Activated CD8-positive, alpha-beta memory T cell treated with anti-CD3 and anti-CD28 coated beads, Interleukin-2, amount 50 U/mL, for 48 hours (primary cell): ENCODE results near the gene DENND5B.
"Not testable (repeated sequence)": the region's sequence is repeated elsewhere in the genome, so short reads cannot be mapped to it uniquely, and the experiment has no call there.

Experiments
- DNase-seq: peaks from one replicate; pipeline ENCODE4 v3.0.0-alpha.2; 2020

Gene DENND5B

DNA sequence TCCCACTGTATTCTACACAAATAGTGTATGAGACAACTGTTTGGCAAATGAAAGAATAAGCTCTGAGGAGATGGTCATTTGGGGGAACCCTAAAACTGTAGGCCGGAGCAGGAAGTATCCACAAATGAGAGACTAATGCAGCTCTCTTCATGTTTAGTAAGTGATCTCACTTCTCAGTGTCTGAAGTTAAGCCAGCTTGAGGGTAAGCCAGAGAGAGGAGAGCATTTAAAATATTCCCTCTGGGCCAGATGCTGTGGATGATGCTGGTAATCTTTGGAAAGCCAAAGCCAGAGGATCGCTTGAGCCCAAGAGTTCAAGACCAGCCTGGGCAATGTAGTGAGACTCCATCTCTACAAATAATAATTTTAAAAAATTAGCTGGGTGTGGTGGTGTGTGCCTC, 134.4 kb downstream of the DENND5B start:
- no peak for DNase-seq

DNA sequence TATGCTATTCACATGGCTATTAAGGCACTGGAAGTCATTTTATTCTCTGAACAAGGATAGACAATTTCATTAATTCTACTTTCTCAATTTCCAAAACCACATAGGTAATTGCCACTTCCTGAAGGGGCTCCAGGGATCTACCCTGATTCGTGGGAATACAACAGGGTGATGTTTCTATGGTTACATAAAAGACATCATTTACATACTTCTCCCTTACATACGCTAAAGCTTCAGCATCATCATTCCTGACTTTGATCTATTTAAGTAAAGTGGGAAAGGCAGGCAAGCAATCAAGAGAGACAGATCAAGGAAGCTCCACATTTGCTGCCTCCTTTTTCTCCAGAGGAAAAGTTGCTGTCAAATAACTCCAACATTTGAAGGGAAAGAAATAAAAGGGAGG, 146.2 kb downstream of the DENND5B start:
- DNase-seq: no peak

DNA sequence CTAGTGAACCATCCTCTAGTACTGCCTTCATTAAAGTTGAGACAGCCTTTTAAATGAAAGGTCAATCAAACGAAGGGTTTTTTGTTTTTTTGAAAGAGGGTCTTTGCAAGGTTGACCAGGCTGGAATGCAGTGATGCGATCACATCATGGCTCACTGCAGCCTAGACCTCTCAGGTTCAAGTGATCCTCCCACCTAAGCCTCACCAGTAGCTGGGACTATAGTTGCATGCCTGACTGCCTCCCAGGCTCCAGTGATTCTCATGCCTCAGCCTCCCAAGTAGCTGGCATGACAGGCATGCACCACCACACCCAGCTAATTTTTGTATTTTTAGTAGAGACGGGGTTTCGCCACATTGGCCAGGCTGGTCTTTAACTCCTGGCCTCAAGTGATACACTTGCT, 150.3 kb downstream of the DENND5B start:
- DNase-seq: no peak

DNA sequence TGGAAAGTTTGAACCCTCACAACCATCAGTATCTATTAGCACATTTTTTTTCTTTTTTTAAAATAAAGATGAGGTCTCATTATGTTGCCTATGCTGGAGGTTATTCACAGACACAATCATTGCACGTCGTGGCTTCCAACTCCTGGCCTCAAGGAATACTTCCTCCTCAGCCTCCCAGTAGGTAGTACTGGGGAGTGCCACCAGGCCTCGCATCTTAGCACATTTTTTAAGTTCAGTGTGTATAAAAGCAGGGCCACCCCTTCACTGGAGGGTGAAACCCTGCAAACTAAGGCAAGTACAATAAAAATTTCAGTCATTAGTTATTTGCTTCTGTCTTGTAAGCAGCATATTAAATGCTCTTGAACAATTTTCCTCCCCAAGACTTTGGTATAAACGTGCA, 150.8 kb downstream of the DENND5B start:
- DNase-seq: no peak

DNA sequence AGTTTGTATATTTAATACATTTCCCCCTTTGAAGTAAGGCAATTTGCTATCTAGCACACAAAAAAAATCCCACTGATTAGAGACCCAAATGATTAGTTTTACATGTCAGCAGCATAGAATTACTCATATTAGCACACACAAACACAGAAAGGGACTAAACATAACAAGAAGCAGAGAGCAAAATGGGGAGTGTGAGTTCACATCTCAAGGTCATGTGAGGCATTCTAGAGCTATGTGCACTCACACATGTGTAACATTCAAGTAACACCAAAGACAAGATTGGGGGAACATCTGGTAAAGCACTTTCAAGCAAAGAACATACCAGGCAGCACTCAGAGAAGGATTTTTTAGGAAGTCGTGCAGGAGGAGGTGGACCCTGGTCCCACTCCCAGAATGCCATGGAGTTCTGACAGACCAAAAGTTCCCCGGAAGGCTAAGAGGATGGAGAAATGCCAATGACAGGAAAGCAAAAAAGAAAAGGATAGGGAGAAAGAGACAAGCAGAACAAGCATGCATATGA, 159.2 kb downstream of the DENND5B start:
- no peak for DNase-seq

DNA sequence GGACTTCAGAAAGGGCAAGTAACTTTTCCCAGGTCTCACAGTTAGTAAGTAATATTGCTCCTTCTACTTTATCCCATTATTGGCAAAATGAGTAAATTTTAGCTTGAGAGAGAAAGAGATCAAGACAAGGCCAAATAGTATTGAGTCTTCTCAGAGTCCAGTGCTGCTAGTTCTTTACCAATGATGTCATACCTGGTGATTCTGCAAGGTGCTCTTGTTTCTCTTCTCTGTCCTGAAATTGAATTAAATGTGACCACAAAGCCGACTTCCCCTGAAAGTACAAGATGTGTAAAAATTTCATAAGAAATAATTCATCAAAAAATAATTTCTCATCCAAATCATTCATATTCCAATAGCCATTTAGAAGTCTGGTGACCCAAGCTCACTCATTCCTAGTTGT, 167.5 kb downstream of the DENND5B start:
- DNase-seq: no peak

DNA sequence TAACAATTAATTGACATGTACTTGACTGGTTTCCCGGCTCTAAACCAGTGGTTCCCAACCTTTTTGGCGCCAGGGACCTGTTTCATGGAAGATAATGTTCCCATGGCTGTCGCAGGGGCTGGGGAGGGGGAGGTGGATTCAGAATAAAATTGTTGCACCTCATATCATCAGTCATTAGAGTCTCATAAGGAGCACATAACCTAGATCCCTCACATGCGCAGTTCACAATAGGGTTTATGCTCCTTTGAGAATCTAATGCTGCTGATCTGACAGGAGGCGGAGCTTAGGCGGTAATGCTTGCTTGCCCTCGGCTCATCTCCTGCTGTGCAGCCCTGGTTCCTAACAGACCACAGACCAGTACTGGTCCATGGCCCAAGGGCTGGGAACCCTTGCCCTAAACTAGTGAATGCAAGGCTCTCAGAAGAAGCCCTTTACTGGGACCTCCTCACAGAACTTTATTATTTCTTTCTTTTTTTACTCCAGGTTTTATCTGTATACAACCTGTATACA, 178.6 kb downstream of the DENND5B start:
- DNase-seq: no peak

DNA sequence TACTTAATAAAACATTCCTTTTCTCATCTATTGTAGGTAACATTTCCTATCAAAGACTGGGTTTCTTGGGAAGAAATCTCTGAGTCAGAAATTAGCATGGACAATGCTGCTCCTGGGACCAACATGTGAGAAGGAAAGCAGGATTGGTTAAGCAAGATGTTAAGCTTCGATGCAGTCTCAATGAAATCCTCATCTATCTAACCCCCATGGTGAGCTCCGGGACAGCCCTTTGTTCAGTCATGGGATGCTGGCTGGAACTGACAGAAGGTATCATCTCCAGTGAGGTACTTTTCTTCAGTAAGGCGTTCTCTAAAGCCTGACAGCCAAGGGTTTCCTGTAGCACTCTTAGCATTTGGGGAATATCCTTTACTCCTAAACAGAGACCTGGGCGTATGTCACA, 182.2 kb downstream of the DENND5B start:
- no peak for DNase-seq

DNA sequence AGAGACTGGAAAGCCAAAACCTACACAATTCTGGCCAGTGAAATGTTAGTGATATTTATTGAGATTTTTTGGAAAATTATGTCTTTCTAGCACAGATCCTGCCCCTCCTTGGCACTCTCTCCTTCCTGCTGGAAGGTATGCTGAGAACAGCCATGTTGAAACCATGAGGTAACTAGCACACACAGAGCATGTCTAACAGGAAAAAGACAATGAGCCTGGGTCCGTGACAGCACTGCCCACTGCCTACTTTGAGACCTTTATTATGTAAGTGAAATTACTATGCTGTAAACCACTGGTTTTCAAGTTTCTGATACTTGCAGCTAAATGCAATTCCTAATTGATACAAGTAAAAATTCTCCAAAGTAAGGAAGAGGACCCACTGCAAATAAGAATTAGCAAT, 183.4 kb downstream of the DENND5B start:
- DNase-seq: no peak

DNA sequence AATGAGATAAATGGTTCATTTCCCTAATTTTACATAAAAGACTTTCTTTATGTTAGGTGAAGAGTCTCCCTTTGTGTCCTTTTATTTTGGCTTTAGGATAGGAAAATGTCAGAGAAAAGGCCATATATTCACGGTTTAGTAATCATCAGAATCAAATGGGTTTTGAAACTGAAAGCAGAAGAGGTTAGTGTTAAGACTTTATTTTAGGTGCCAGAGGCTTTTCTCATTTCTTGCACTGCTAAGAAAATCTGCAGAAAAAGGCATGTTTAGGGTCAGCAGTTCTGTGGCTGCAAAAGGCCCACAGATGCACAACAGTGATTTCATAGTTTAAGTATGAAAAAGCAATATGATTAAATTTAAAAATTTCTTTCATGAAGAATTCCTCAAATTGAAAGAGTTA, 184.6 kb downstream of the DENND5B start:
- no peak for DNase-seq

DNA sequence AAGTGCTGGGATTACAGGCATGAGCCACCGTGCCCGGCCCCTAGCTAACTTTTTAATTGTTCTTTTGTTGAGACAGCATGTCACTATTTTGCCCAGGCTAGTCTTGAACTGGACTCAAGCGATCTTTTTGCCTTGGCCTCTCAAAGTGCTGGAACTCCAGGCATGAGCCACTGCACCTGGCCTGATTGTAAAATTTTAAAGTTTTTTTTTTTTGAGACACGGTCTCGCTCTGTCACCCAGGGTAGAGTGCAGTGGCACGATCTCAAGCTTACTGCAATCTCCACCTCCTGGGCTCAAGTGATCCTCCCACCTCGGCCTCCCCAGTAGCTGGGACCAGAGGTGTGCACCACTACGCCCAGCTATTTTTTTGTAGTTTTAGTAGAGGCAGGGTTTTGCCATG, 185.9 kb downstream of the DENND5B start:
- no peak for DNase-seq

DNA sequence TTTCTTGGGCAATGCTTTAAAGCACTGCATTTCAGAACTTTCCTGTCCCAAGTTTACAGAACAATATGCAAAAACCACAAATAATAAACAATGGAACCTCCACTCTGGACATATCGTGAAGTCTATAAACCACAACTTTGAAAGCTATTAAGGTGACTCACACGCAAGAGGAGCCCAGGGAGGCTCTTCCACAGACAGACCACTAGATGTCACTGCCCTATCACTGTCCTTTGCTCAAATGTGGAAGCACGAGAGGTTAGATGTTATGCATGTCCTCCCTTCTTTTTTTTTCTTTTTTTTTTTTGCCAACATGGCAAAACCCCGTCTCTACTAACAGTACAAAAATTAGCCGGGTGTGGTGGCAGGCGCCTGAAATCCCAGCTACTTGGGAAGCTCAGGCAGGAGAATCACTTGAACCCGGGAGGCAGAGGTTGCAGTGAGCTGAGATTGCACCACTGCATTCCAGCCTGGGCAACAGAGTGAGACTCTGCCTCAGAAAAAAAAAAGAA, 187.8 kb downstream of the DENND5B start:
- not testable (repeated sequence) for DNase-seq

DNA sequence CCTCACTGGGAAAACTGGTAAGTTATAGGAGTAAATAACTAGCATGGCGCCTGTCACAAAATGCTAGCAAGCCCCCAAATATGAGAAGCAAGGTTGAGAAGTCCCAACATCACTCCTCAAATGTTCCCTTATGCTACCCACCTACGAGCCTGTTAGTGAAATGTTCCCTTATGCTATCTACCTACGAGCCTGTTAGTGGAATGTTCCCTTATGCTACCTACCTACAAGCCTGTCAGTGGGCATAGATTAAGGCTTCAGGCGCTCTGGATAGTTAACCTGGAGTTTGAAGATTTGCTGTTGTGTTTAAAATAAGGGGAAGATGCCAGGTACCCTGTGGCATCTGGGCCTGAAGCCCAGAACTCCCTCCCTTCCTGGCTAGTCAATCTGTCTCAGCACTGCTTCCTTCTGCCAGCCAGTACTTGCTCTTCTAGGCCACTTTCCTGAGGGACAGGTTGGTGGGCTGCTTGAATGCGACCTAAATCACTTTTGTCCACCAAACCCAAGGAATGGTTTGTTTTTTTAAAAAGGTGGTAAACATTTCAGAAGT, 197.9 kb downstream of the DENND5B start:
- no peak for DNase-seq

DNA sequence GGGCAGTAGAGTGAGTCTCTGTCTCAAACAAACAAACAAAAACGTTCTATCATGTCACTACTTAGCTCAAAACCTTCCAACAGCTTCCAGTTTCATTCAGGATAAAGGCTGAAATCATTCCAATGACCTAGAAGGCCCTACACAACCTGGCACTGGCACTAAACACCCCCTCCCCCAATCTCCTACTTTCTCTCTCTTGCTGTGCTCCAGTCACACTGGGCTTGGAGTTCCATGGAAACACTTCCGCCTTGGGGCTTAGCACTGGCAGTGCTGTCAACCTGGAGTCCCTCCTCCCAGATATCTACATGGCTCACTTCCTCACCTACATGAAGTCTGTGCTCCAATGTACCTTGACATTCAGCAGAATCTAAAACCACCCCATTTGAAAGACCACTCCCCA, 199.9 kb downstream of the DENND5B start:
- DNase-seq: no peak

DNA sequence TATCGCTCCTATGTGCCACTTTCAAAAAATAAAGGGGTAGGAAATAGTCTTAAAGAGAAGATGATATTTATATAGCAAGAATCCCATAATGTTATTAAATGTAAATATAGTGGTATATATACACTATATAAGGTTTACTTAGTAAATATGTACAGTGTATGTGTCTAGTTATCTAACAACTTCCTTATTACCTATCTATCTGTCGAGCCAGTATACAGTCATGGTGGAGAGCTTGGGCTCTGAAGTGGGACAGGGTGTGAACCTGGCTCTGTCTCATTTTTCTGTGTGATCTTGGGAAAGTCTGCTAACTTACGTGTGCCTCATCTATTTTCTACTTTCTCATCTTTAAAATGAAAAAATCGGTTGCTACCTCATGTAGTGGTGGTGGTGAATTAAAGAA, 202.2 kb downstream of the DENND5B start:
- DNase-seq: no peak

DNA sequence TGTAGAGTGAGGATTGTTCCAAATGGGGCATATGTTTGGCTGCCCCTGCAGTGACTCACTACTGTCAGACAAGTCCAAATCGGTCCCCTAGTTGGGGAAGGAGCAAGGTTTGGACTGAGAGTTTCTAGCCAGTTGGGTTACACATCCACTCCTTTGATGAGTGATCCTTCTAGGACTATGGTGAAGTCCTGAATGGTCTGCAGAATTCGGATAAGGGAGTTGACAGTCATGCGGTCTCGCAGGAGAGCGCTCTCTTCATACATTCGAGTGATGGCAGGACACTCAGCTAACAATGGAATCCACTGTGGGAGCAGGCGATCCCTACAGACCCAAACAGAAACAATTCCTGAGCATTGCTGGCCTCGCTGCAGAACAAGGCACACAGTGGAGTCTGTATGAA, 203.5 kb downstream of the DENND5B start:
- no peak for DNase-seq

DNA sequence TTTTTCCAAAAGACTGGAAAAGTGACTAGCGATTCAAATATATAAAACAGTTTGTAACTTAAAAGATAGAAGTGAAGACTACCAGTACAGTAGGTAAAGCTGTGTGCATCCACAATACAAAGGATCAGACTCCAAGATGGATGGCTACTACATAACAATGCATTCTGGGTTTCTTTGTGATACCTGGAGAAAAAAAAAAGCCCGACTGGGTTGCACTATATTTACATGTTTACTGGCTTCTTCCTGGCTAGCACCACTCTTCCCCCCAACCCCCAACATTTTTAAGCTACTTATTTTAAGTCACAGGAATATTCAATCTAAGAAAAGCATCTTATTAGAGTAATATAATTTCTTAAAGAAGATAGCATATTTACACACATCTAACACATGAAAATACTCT, 203.9 kb downstream of the DENND5B start:
- DNase-seq: no peak

DNA sequence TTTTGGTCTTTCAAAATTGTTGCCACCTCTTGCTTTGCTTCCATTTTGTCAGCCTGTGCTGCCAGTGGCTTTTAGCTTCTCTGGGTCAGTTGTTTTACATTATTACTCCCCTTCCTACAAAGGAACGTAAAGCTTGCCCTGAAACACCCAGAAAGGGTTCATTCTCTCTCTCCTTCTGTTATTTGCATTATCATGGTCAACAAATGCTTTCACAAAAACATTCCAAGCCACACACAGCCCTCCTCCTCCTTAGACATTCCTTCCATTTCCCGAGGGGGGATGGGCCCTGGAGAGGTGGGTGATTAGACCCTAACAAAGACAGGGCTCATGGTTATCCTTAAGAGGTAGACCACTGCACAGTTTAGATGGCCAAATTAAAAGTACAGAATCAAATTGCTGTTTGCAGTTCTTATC, 204.6 kb downstream of the DENND5B start:
- DNase-seq: peak; percentile 4

DNA sequence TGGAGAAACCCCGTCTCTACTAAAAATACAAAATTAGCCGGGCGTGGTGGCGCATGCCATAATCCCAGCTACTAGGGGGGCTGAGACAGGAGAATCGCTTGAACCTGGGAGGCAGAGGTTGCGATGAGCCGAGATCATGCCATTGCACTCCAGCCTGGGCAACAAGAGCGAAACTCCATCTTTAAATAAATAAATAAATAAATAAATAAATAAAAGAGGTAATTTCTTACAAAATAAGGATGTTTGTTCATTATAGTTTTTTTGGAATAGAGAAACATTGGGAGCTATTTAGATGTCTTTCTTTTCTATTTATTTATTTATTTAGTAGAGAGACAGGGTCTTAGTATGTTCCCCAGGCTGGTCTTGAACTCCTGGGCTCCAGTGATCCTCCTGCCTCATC, 213.7 kb downstream of the DENND5B start:
- not testable (repeated sequence) for DNase-seq

DNA sequence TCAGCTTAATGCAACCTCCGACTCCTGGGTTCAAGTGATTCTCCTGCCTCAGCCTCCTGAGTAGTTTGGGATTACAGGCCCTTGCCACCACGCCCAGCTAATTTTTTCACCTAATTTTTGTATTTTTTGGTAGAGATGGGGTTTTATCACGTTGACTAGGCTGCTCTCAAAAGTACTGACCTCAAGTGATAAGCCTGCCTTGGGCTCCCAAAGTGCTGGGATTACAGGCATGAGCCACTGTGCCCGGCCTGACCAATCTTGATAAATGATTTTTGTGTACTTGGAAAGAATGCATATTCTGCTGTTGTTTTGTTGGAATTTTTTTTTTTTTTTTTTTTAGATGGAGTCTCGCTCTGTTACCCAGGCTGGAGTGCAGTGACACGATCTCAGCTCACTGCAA, 215.5 kb downstream of the DENND5B start:
- not testable (repeated sequence) for DNase-seq

DNA sequence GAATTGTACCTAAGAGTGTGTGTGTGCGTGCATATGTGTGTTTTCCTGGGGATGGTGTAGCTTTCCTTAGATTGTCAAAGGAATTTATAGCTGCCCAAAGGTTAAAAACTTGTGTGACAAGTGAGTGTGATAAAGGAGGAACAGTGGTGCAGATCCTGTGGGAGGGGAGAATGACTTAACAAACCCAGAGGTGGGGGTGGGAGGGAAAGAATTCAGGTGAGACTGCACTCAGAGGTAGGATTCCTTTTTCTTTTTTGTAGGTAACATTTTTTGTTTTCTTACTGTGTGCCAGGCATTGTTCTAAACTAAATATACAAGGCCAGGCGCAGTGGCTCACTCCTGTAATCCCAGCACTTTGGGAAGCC, 219.7 kb downstream of the DENND5B start:
- DNase-seq: no peak

DNA sequence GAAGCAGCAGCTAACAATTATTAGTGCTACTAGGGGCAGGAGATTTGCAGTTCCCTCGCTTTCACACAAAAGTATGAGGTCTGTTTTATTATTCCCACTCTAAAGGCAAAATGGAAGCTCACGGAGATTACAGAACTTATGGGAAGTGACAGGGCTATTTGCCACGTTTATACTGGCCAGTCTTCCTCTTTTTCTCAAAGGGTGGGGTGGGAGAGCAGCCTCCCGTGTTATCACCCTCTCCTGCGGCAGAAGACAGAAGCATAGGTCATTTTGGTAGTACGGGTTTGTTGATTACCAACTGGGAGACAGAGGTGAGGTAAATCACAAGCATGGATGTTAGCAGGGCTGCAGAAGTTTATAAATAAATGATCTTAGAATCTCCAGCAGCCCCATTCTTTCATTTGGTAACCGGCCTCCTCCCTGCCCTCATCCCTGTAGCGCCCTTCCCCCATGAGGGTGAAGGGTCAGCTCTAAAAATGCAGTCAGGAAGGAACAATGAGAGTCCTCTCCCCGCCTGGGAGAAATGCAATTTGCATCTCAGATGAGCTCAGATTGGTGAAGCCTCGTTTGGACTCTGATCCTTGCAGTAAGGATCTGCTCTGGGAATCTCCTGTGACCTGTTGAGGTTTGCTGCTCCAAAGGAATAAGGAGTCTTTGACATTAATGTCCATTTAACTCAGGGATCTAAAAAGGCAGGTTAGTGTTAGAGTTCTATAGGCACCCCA, 220.2 kb downstream of the DENND5B start:
- DNase-seq: no peak

DNA sequence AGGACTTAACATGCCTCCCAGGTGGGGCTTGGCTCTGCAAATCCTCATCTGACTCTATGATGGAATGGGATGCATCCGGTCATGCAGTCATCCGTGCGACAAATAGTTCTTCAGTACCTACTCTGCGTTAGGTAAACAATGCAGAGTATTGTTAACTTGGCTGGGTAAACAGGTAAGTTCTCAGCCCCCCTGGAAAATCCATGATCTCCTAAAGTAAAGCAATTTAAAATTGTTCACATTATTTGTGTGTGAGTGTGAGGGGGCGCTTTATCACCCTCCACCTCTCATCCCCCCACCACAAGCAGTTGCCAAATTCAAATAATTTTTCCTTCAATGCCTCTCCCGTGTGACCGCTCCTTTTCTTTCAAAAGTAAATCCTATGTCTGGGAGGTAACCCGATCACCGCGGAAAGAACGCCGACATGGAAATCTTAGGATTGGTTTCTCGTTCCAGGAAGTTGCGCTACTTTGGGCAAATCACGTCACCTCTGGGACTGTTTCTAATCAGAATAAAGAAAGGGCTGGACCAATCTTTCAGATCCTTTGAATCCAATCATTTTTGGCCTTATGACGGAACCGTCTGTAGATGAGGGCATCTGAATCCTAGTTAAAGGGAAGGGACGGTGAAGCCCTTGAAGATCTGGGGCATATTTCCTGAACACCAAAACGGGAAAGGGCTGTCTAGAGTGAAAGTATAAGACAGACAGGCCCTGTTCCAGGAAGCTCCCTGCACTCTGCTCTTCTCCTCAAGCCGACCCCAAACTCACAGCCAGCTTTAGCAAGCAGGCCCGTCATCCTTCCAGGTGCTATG, 221.0 kb downstream of the DENND5B start:
- no peak for DNase-seq
